GM21423 (cell line): ENCODE measurements around the gene BRI3.

ENCODE experiments used
- ATAC-seq: cut with Tn5 transposase; IDR thresholded peaks from one replicate; pipeline ENCODE4 v1.9.1; 2021; ENCODE audit warnings: mild to moderate bottlenecking, moderate library complexity; ENCODE audit not compliant: unreplicated experiment

The BRI3 gene

GRCh38 chr7:98338441-98338840, 57.0 kb downstream of the BRI3 start:
- no peak for ATAC-seq

GRCh38 chr7:98339043-98339442, 57.6 kb downstream of the BRI3 start:
- no peak for ATAC-seq

- no peak for ATAC-seq
Observed at GRCh38 chr7:98341106-98341505, 59.6 kb downstream of the BRI3 start.
